ENCODE results near the gene LIN7A. TPM values are rescaled to one million over a fixed set of nuclear protein-coding genes. Genes with fewer than 3 reads are reported as not detected.

LIN7A gene
- total RNA-seq, 1 experiment from 2014 or later, result not detected

GRCh38 chr12:80798281-80798680 lies 139.5 kb downstream of the LIN7A start:
- TF ChIP-seq TCF7L2 (IDR thresholded peaks at IDR 0.05; ENCODE audit: low read depth, low read length) (no peak), REST (IDR thresholded peaks at IDR 0.05; ENCODE audit: insufficient read depth in 1 of 2, low read depth in 2 of 2, low read length in 1 of 2) (no peak)
- CTCF ChIA-PET, result no interaction called here
- in situ Hi-C loops (cut with HindIII; ENCODE audit: low pct_unique_long_range_greater_than_20kb, low sequenced_read_pairs) (no loop called here), intact Hi-C loops (cut with micrococcal nuclease; ENCODE audit: unreplicated experiment) (no loop called here)
- POLR2A ChIA-PET, result no interaction called here
- Histone ChIP-seq H3K27me3 (ENCODE audit: control insufficient read depth, insufficient read depth, low read length) (no peaks in the 10 kb centered on the region), H3K9me3 (ENCODE audit: control insufficient read depth, insufficient read depth, low read depth, low read length) (no peaks in the 10 kb centered on the region), H3K4me1 (ENCODE audit: control insufficient read depth, insufficient read depth, low read length) (no peaks in the 10 kb centered on the region), H3K4me3 (ENCODE audit: low read depth in 2 of 2, low read length in 2 of 2) (no peak overlapping the region), H3K27ac (ENCODE audit: low read length) (no peak overlapping the region), H3K36me3 (ENCODE audit: control insufficient read depth, insufficient read depth, low read length) (no peaks in the 10 kb centered on the region)
- no TSS peak for BruUV-seq (replicated peaks)
- DNase-seq (ENCODE audit: low read depth, low spot score) (no peak), ATAC-seq (no peak)

- no TSS peak for BruUV-seq (replicated peaks)
- in situ Hi-C loops (cut with HindIII; ENCODE audit: low pct_unique_long_range_greater_than_20kb, low sequenced_read_pairs), result no loop called here
- intact Hi-C loops (cut with micrococcal nuclease; ENCODE audit: unreplicated experiment), result no loop called here
- no peaks in the 10 kb centered on the region for H3K36me3 ChIP-seq (ENCODE audit: control insufficient read depth, insufficient read depth, low read length)
- no peak overlapping the region for H3K4me3 ChIP-seq (ENCODE audit: low read depth in 2 of 2, low read length in 2 of 2)
- no peak for DNase-seq (ENCODE audit: low read depth, low spot score)
- ChIA-PET CTCF (no interaction called here), POLR2A (no interaction called here)
- H3K4me1 ChIP-seq (ENCODE audit: control insufficient read depth, insufficient read depth, low read length), result no peaks in the 10 kb centered on the region
- no peak for TF ChIP-seq TCF7L2 (IDR thresholded peaks at IDR 0.05; ENCODE audit: low read depth, low read length)
- no peak for TF ChIP-seq REST (IDR thresholded peaks at IDR 0.05; ENCODE audit: insufficient read depth in 1 of 2, low read depth in 2 of 2, low read length in 1 of 2)
- TF ChIP-seq SIN3A (IDR thresholded peaks at IDR 0.05; ENCODE audit: borderline replicate concordance, insufficient read depth, low read depth, low read length), result no peak
- TF ChIP-seq CTCF (IDR thresholded peaks at IDR 0.05), result no peak
- no peak for TF ChIP-seq POLR2AphosphoS5 (IDR thresholded peaks at IDR 0.05; ENCODE audit: low read depth, low read length)
- no peak overlapping the region for H3K27ac ChIP-seq (ENCODE audit: low read length)
- no peaks in the 10 kb centered on the region for H3K9me3 ChIP-seq (ENCODE audit: control insufficient read depth, insufficient read depth, low read depth, low read length)
- H3K27me3 ChIP-seq (ENCODE audit: control insufficient read depth, insufficient read depth, low read length), result no peaks in the 10 kb centered on the region
- ATAC-seq, result no peak
Measured at GRCh38 chr12:80794551-80794950, 143.2 kb downstream of the LIN7A start.

Measured in Panc1 (cell line).